HPDE6-E6E7 (cell line): ENCODE results near the gene SIGLEC5.
"Not testable (repeated sequence)": the region's sequence is repeated elsewhere in the genome, so short reads cannot be mapped to it uniquely, and the experiment has no call there.

Experiments used
- DNase-seq: peaks from one replicate; pipeline ENCODE4 v3.0.0; 2011; ENCODE audit warnings: missing footprints; ENCODE audit errors: extremely low spot score

The SIGLEC5 gene

GRCh38 chr19:51630315-51630714 lies at the start of gene SIGLEC5:
Gene SIGLEC5, minus strand, starts transcription at chr19:51630401. Its CDS starts 66 bp downstream, at chr19:51630335.
- DNase-seq: not testable (repeated sequence)

GRCh38 chr19:51676566-51677083 lies 46.4 kb upstream of the SIGLEC5 start:
- no peak for DNase-seq

- not testable (repeated sequence) for DNase-seq
Observed at GRCh38 chr19:51675911-51676565, 45.8 kb upstream of the SIGLEC5 start.

GRCh38 chr19:51668216-51668615 lies 38.0 kb upstream of the SIGLEC5 start:
- no peak for DNase-seq

GRCh38 chr19:51664997-51665396 lies 34.8 kb upstream of the SIGLEC5 start:
- no peak for DNase-seq

GRCh38 chr19:51664131-51664530 lies 33.9 kb upstream of the SIGLEC5 start:
- no peak for DNase-seq

GRCh38 chr19:51663650-51664049 lies 33.4 kb upstream of the SIGLEC5 start:
- no peak for DNase-seq

GRCh38 chr19:51660975-51661600 lies 30.9 kb upstream of the SIGLEC5 start:
- peak; percentile 38 for DNase-seq

- DNase-seq: no peak
Observed at GRCh38 chr19:51654783-51655182, 24.6 kb upstream of the SIGLEC5 start.

GRCh38 chr19:51653162-51653561 lies 23.0 kb upstream of the SIGLEC5 start:
- DNase-seq: no peak

GRCh38 chr19:51652266-51652665 lies 22.1 kb upstream of the SIGLEC5 start:
- no peak for DNase-seq

GRCh38 chr19:51651216-51651846 lies 21.1 kb upstream of the SIGLEC5 start:
- DNase-seq: no peak

- no peak for DNase-seq
Observed at GRCh38 chr19:51647318-51647717, 17.1 kb upstream of the SIGLEC5 start.

GRCh38 chr19:51646730-51647129 lies 16.5 kb upstream of the SIGLEC5 start, which contains the start of gene SIGLEC14:
Gene SIGLEC14, minus strand, starts transcription at chr19:51646825. Its CDS starts 66 bp downstream, at chr19:51646759.
- DNase-seq: not testable (repeated sequence)

GRCh38 chr19:51644636-51645271 lies 14.6 kb upstream of the SIGLEC5 start:
- no peak for DNase-seq

- no peak for DNase-seq
Observed at GRCh38 chr19:51641648-51642047, 11.4 kb upstream of the SIGLEC5 start.

GRCh38 chr19:51640386-51640785 lies 10.2 kb upstream of the SIGLEC5 start:
- DNase-seq: no peak

- no peak for DNase-seq
Observed at GRCh38 chr19:51639916-51640315, 9.7 kb upstream of the SIGLEC5 start.

- DNase-seq: no peak
Observed at GRCh38 chr19:51637362-51637978, 7.3 kb upstream of the SIGLEC5 start.

GRCh38 chr19:51632126-51632525 lies 1.9 kb upstream of the SIGLEC5 start:
- DNase-seq: no peak

GRCh38 chr19:51628153-51628939 lies 1.9 kb downstream of the SIGLEC5 start:
- DNase-seq: no peak
